GM19328 (cell line): ENCODE measurements around the gene GPD1.
A peak's percentile ranks its signal among the peaks of the same experiment; 100 is the strongest.
"Not testable (repeated sequence)": the region's sequence is repeated elsewhere in the genome, so short reads cannot be mapped to it uniquely, and the experiment has no call there.

Source experiments
- ATAC-seq: cut with Tn5 transposase; IDR thresholded peaks from one replicate; pipeline ENCODE4 v1.9.1; 2021; ENCODE audit warnings: mild to moderate bottlenecking, moderate library complexity; ENCODE audit not compliant: unreplicated experiment

Gene GPD1

DNA sequence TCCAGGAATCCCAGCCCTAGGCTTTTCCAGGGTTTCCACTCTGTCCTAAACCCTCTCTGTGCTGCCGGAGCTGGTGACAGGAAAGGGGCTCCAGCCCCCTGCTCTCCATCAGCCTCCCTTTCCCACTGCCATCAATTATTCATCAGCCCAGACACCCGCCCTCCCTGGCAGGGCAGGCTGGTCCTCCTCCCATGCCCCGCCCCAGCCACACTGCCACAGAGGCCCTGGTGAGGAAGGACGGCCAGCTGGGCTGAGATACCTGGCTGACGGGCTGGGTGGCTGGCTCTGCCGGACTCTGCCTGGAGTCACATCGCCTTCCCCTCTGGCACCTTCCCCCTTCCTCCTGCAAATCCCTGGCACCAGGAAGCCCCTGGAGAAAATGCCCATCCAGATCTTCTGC, 30.6 kb upstream of the GPD1 start:
- ATAC-seq: no peak

- ATAC-seq: no peak
Measured at GRCh38 chr12:50073712-50074111, 30.1 kb upstream of the GPD1 start.

GRCh38 chr12:50074936-50075807, 28.6 kb upstream of the GPD1 start:
- ATAC-seq: peak; percentile 88

GRCh38 chr12:50075808-50076170, 28.0 kb upstream of the GPD1 start:
- ATAC-seq: no peak

- no peak for ATAC-seq
Measured at GRCh38 chr12:50077099-50077498, 26.7 kb upstream of the GPD1 start.

GRCh38 chr12:50078281-50078680, 25.5 kb upstream of the GPD1 start:
- ATAC-seq: no peak

DNA sequence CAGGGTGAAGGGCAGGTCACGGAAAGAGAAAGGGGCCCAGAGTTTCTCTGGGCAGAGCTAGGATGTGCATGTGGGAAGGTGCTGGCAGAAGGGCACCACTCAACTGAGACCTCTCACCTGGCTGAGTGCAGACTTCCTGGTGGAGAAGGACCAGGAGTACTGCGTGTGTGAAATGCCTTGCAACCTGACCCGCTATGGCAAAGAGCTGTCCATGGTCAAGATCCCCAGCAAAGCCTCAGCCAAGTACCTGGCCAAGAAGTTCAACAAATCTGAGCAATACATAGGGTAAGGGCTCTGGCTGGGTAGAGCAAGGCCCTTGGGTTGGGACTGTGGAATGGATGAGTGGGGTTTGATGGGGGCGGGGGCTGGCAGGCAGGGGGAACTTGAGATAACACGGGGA, 24.0 kb upstream of the GPD1 start:
- no peak for ATAC-seq

DNA sequence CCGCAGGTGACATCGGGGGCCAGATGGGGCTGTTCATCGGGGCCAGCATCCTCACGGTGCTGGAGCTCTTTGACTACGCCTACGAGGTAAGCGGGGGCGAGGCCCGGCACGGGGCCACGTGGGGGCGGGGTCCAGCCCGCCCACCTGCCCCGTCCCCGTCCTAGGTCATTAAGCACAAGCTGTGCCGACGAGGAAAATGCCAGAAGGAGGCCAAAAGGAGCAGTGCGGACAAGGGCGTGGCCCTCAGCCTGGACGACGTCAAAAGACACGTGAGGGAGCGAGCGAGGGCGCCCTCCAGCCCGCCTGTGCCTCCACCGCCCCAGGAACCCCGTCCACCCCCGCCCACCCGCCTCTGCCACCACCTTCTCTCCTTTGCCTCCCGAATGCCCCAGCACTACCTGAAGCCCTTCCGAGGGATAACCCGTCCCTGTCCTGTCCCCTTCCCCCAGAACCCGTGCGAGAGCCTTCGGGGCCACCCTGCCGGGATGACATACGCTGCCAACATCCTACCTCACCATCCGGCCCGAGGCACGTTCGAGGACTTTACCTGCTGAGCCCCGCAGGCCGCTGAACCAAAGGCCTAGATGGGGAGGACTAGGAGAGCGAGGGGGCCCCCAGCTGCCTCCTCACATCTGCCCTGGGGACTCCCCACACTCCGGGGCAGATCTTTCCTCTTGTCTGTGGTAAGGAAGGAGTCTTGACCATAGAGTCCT, 22.6 kb upstream of the GPD1 start:
- no peak for ATAC-seq

DNA sequence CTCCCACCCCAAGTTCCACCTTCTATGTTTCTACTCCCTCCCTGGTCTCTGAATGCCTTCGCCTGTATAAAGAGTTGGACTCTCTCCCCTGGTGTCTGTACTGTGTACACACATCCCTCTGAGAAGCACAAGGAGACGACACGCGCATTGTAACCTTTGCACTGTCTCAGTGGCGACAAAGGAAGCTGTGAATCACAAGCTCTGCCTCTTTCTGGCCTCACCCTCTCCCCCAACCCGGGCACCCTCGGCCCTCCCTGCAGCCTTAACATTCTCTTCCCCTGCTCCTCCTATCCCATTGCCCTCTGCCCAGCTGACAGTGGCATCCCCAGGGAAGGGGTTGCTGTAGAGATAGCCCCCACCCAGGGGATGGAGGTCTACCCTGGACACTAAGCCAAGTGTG, 21.2 kb upstream of the GPD1 start:
- no peak for ATAC-seq

DNA sequence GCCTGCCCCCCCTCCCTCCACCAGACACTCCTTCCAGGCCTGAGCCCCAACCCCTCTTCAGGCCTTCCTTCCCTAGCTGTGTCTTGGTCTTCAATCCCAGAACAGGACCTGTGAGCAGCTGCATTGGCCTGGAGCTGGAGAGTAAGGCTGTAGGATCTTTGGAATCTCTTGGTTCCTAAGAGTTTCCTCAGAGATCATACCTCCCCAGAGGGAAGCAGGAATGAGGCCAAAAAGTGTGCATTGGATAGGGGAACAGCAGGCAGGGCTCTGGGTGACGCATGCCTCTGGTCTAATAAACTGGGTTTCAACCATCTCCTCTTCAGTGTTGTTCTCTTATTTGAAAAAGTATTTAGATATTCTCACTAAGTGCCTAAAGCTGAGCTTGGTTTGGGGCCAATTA, 20.5 kb upstream of the GPD1 start:
- no peak for ATAC-seq

DNA sequence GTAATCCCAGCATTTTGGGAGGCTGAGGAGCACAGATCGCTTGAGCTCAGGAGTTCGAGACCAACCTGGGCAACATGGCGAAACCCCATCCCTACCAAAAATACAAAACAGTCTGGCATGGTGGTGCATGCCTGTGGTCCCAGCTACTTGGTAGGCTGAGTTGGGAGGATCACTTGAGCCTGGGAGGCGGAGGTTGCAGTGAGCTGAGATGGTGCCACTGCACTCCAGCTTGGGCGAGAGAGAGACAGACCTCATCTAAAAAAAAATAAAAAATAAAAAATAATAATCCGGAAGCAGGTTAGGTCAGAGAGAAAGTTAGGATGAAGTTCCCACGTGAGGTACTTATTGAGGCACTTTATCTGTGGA, 19.4 kb upstream of the GPD1 start:
- ATAC-seq: not testable (repeated sequence)

DNA sequence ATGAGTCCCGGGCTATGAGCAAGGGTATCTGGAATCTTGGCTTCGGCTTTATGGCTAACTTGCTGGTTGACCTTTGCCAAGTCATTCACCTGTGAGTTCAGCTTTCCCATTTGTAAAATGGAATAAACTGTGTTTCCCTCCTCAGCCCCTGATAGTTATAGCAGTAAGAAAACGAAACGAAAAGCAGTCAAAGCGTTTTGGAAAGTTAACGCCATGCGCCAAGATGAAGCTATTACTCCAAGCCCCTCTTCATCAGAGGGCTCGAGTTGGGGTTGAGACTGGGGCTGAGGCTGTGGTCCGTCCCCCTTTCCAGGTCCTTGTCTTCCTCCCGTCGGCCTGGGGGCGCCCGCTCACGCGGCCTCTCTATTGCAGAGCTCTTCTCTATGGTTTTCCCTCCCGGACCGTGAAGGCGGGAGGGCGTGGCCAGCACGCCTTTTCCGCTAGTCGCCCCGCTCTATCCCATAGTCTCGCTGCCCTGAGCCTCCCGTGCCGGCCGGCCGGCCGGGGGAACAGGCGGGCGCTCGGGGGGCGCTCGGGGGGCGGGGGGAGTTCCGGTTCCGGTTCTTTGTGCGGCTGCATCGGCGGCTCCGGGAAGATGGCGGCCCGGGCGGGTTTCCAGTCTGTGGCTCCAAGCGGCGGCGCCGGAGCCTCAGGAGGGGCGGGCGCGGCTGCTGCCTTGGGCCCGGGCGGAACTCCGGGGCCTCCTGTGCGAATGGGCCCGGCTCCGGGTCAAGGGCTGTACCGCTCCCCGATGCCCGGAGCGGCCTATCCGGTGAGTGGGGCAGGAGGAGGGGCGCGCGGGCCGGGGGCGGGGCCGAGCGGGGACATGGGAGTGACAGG, 18.8 kb upstream of the GPD1 start, which contains the start of gene SMARCD1:
SMARCD1 (plus strand) TSS at position 568 of the 840 bp plus-strand sequence; CDS start at position 596, 28 bp downstream.
- ATAC-seq: peak; percentile 81

GRCh38 chr12:50085615-50086072, 18.2 kb upstream of the GPD1 start:
- no peak for ATAC-seq

DNA sequence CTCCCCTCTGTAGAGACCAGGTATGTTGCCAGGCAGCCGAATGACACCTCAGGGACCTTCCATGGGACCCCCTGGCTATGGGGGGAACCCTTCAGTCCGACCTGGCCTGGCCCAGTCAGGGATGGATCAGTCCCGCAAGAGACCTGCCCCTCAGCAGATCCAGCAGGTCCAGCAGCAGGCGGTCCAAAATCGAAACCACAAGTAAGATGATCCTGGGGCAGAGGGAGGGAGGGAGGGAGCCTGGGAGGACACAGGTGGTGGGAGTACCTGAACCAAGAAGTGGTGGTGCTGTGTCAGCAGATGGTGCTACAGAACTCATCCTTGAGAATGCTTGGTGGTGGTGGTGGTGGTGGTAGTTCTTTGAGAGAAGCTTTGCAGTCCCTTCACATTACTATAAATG, 17.7 kb upstream of the GPD1 start:
- ATAC-seq: no peak

DNA sequence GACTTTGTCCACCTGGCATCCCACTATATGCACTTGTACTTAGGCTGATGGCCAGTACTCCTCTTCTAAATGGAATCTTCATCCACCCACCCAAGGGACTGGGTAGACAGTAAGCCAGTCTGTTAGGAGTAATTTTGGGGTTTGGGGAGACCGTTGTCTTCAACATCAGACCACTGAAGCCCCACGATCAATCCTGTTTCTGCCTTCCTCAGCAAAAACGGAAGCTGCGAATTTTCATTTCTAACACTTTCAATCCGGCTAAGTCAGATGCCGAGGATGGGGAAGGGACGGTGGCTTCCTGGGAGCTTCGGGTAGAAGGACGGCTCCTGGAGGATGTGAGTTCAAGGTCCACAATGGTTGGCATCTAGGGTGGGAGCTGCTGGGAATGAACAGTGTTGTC, 16.7 kb upstream of the GPD1 start:
- ATAC-seq: no peak

DNA sequence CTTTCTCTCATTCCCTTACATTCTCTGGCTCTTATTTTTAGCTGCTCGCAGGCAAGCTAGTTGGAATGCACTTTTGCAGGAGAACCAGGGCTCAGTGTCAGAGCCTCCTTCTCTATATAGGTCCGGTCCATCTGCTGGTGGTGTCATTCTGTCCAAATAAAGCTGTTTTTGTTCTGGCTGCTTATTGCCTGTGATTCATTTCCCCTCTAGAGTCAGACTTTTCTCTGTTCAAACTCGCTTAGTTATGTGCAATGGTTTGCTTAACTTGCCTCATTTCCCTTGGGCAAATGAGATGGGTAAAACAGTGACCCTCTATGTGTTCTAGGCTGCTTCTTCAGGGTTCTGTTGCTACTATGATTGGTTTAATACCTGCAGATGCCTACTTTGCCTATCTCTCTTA, 15.8 kb upstream of the GPD1 start:
- ATAC-seq: no peak

DNA sequence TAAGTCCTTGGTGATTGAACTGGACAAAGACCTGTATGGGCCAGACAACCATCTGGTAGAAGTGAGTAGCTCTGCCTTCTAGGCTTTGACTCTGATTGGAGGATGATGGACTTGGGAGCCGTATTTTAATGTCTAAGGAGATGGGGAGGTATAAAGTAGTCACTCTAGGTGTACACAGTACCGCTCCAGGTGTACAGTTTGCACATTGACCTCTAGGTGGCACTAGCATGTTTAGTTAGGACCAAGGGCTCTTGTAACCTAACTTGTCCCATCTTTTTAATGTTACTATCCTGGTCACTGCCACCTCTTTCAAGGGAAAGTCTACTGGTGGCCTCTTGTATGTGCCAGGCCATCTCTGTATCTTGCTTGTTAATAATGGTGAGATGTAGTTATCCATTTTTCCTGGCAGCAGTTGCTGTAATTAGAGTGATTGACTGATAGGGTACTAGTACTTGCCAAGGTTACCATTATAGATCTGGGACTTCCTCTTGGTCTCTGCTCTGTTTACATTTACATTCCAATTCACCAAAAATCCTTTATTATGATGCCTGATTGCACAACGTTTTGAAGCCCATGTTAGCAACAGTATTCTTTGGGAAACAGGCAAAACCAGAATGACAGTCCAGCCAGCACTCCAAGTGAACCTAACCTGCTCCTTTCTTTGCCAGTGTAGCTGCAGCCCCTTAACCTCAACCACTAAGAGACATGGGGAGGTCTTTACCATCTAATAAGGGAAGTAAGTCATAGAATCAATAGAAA, 15.1 kb upstream of the GPD1 start:
- ATAC-seq: no peak

DNA sequence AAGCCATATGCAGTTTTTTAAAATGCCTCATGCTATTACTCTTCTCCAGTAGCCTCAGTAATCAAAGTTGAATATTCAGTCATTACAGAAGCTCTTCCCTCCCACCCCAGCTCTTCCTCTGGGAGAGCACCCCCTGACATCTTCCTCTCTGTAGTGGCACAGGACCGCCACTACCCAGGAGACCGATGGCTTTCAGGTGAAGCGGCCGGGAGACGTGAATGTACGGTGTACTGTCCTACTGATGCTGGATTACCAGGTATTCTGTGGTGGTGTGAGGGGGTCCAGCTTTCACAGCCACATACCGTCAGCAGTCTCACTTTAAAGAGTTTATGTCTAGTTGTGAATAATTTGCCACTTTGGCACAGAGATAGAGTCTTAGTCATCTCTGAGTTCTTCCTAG, 14.1 kb upstream of the GPD1 start:
- no peak for ATAC-seq

GRCh38 chr12:50090391-50090790, 13.4 kb upstream of the GPD1 start:
- no peak for ATAC-seq

DNA sequence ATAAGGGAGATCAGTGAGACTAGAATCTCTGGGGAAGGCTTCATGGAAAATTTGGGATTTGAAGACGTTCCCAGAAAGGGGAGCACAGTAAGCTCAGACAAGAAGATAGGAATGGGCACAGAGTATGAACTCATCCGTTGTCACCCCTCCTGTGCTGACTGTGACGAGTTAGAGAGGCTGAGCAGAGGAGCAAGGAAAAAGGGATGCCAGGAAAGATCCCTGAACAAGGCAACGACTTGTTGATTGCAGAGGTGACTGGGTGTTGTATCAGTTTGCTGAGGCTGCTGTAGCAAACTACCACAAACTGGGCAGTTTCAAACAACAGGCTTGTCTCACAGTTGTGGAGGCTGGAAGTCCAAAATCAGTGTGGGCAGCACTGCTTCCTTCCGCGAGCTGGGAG, 5.9 kb upstream of the GPD1 start:
- no peak for ATAC-seq
